RPMI7951 (cell line): ENCODE measurements around the gene ZNF546. TPM values are rescaled to one million over a fixed set of nuclear protein-coding genes. Genes with fewer than 3 reads are reported as not detected.
A peak's percentile ranks its signal among the peaks of the same experiment; 100 is the strongest.

ENCODE experiments used
- DNase-seq: peaks from one replicate; pipeline ENCODE4 v3.0.0-alpha.2; 2012; ENCODE audit warnings: low read depth
- total RNA-seq: library from RNA; depleted of rRNA; stranded (reverse); fragments of >200 nt; shearing (Covaris generic); gene quantifications from 2 replicates; pipeline ENCODE4 v1.2.3, GENCODE V29; 2014; rRNA removed

The ZNF546 gene
- total RNA-seq, 1 experiment from 2014 or later, result 4.3 TPM

GRCh38 chr19:40055832-40056504 is 59.1 kb downstream of the ZNF546 start, which contains the start of gene ZNF780B:
TSS of gene ZNF780B (minus strand) at chr19:40056231. CDS start at chr19:40050332, 5,899 bp downstream.
- peak; percentile 72 for DNase-seq

GRCh38 chr19:40056505-40056904 is 59.6 kb downstream of the ZNF546 start:
- no peak for DNase-seq

DNA sequence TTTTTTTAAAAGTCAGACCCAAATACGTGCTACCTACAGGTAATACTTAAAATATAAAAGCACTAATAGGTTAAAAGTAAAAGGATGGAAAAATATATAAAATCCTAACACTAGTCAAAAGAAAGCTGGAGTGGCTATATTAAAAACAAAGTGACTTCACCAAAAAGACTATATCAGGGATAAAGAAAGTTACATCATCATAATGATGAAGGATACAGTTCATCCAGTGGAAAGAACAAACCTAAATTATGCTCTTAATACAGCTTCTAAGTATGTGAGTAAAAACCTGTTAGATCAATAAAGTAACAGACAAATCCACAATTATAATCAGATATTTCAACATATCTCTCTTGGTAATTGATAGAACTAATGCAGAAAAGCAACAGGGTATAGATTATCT is 60.3 kb downstream of the ZNF546 start:
- no peak for DNase-seq

- DNase-seq, result no peak
Observed at GRCh38 chr19:40059624-40060023, 62.8 kb downstream of the ZNF546 start.

- no peak for DNase-seq
Observed at GRCh38 chr19:40070058-40070457, 73.2 kb downstream of the ZNF546 start.

Other genes with a start within 250 kb of the ZNF546 start
- gene LEUTX, start 218.2 kb upstream of the ZNF546 start, total RNA-seq, result not detected in 2 replicates
- gene DYRK1B, start 162.9 kb upstream of the ZNF546 start, total RNA-seq, result 0.24 and 0.29 TPM in 2 replicates
- gene FBL, start 150.7 kb upstream of the ZNF546 start, total RNA-seq, result 148 and 165 TPM in 2 replicates
- gene FCGBP, start 62.4 kb upstream of the ZNF546 start, total RNA-seq, result under 0.01 TPM in 1 of 2 replicates, not detected in the other
- 234 and 258 TPM in 2 replicates for gene PSMC4, start 25.9 kb upstream of the ZNF546 start, total RNA-seq
- gene ZNF780B, start 59.2 kb downstream of the ZNF546 start, total RNA-seq, result 7.8 and 9.6 TPM in 2 replicates
- 24.3 and 26.0 TPM in 2 replicates for gene ZNF780A, start 93.9 kb downstream of the ZNF546 start, total RNA-seq
- 3.8 and 4.9 TPM in 2 replicates for gene MAP3K10, start 194.4 kb downstream of the ZNF546 start, total RNA-seq
- gene TTC9B, start 221.3 kb downstream of the ZNF546 start, total RNA-seq, result not detected in 2 replicates
- gene CCNP, start 229.6 kb downstream of the ZNF546 start, total RNA-seq, result 0.29 TPM in 1 of 2 replicates, not detected in the other